ENCODE measurements around the gene NOS1AP.

GRCh38 chr1:162210196-162210595 lies 140.7 kb downstream of the NOS1AP start:
- TF ChIP-seq TAF1 (IDR thresholded peaks at IDR 0.05; ENCODE audit: borderline replicate concordance, insufficient read depth, low read length), result no peak
- no peak for TF ChIP-seq POLR2AphosphoS5 (IDR thresholded peaks at IDR 0.05; ENCODE audit: low read depth, low read length)

Measured in PFSK-1 (cell line).